ENCODE data around the gene GRIA1.

The GRIA1 gene

GRCh38 chr5:153610811-153611210 is 120.3 kb downstream of the GRIA1 start:
- DNase-seq (ENCODE audit: low read depth in 2 of 2) = no peak

GRCh38 chr5:153613144-153613543 is 122.7 kb downstream of the GRIA1 start:
- DNase-seq (ENCODE audit: low read depth in 2 of 2) = no peak

DNA sequence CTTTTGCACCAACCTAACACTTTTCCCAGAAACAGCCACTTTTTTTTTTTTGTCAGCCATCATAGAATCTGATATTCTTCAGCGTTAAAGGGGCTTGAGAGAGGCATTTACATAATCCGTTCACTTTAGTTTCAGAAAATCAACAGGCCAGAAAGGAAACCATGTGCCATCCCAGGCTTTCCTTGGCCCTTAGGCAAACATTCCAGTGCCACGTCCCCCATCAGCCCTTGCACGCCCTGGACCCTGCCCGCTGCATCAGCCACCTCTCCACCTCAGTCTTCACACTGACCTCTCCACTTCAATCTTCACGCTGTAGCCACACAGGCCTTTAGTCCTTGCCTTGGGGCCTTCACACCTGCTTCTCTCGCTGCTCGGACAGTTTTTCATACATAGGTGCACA is 123.2 kb downstream of the GRIA1 start:
- DNase-seq (ENCODE audit: low read depth in 2 of 2) = no peak

DNA sequence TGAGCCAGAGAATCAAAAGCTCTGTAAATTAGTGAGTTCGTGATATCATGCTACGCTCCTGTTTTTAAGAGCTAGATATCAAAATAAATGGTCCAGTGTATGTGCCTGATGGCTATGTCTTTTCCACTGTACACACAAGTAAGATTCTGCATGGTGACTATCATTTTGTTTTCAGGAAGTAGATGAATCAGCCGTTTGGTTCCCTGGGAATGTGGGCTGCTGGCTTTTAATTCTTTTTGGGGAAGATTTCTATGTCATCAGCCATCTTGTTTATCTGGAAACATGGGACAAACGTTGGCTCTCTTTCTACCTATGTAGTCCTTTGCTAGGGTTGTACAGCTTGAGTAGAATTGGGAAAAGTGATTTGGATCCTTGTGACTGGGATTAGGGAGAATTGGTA is 126.7 kb downstream of the GRIA1 start:
- DNase-seq (ENCODE audit: low read depth in 2 of 2) = no peak

- no peak for DNase-seq (ENCODE audit: low read depth in 2 of 2)
Observed at GRCh38 chr5:153618307-153618706, 127.8 kb downstream of the GRIA1 start.

DNA sequence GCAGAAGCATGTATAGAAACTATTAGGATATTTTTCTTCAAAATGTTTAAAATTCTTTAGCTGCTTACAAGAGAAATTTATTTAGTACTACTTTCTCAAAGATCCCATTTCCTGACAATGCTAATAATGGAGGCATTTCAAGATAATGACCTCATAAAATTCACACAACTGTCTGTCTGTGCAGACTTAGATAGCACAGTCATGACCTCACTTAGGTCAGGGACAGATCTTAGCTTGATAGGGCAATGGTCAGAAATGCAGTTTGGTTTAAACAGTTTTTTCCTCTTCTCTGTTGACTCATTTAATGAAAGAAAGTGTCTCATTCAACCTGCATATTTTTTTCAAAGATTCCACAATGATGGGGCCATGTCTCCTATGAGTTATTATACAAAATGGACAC is 128.4 kb downstream of the GRIA1 start:
- no peak for DNase-seq (ENCODE audit: low read depth in 2 of 2)

GRCh38 chr5:153619771-153620170 is 129.3 kb downstream of the GRIA1 start:
- no peak for DNase-seq (ENCODE audit: low read depth in 2 of 2)

DNA sequence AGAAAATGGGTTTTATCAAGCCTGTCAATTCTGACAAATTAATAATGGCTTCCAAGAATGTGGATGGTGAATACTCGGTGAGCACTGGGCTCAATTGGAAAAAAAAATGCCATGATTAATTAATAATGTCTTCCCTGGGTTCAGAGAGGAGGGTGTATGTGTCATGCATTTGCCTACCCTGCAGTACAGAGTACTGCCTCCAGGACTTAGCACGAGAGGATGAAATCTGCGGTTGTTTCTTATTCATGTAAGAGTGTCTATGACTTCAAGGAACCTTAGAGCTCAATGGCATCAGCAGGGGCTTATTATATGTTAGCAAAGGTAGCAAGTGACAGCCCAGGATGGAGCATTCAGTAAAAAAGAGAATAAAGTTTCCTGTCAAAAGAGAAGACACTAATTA is 132.7 kb downstream of the GRIA1 start:
- DNase-seq (ENCODE audit: low read depth in 2 of 2) = no peak

DNA sequence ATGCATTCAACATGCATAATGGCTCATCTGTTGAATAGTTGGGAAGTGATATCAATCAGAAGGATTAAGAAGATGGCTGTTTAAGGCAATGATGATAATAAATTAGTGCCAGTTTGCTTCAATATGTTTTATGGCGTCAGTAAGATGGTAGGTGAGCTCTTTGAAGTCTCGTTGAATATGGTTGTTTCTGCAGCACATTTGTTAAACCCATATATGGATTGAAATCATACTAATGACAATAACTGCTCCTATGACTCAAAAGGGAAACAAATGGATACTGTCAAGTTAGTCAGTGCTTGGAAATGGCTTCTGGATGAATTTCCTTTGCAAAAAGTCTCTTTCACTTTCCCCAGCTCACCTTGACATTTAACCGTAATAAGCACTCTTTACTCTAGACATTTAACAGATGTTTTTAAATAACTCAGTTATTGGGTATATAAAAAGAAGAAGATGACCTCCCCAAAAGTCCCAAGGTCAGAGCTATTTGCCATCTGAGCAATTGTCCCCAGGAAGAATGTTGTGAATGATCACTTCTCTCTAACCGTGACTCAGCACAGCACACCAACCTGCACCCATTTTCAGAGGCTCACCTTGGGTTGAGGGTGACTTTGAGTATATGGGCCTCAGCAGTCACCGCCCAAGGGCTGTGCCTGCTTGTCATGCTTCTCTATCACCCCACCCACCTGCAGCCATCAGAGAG is 133.4 kb downstream of the GRIA1 start:
- DNase-seq (ENCODE audit: low read depth in 2 of 2) = no peak

- no peak for DNase-seq (ENCODE audit: low read depth in 2 of 2)
Observed at GRCh38 chr5:153624451-153624765, 133.9 kb downstream of the GRIA1 start.

DNA sequence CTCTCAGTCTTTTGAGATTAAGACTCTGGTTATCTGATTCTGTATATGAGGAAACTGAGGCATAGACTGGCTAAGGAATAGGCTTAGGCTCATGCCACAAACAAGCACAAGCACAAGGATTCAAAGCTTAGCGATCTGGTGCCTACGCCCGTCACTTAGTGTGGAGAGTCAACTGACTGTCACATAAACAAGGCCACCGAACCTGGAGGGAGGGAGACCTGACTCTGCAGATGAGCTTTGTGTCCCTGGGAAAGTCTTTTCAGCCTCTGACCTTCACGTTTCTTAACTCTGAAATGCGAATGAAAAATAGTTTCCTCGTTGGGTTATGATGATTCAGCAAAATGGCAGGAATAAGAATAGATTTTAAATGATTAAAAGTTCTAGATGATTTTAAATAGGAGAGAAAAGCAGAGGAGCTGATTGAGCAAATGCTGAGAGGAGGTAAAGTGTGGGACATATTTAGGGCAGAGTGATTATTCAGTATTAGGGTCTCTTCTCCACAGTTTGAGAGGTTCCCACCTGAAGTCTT is 135.4 kb downstream of the GRIA1 start:
- DNase-seq (ENCODE audit: low read depth in 2 of 2) = no peak

DNA sequence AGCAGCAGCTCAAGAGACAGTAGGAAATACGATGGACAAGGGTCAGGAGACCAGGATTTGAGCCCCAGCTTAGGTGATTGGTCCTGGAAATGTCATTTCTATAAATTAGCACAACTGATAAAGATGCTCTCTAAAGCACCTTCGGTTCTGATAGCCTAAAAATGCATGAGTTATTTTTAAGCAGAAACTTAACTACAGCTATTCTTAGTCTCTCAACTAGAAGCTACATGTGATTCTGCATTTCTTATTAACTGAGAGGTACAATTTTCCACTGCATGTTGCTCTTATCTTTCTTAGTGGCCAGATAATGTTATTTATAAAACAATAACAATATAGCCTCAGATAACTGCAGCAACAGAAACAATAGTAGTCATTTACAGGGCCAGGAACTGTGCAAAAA is 136.4 kb downstream of the GRIA1 start:
- no peak for DNase-seq (ENCODE audit: low read depth in 2 of 2)

- no peak for DNase-seq (ENCODE audit: low read depth in 2 of 2)
Observed at GRCh38 chr5:153629027-153629895, 138.8 kb downstream of the GRIA1 start.

DNA sequence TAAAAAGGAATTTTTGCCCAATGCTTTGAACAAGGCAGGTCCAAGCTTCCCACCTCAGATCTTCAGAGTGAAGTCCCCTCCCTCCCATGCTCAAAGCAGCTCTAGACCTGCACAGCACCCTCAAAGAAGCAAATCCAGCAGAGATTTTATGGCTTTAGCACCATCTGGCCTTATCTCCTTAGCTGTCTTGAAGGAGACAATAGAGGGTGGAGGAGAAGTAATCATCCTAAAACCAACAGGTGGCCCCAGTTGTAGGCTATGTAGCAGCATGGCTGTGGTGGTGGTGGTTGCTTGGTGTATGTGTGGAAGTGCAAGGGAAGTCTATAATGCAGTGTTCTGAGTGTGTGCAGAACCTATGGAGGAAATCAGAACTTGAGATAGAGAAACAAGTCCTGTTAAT is 140.1 kb downstream of the GRIA1 start:
- no peak for DNase-seq (ENCODE audit: low read depth in 2 of 2)

DNA sequence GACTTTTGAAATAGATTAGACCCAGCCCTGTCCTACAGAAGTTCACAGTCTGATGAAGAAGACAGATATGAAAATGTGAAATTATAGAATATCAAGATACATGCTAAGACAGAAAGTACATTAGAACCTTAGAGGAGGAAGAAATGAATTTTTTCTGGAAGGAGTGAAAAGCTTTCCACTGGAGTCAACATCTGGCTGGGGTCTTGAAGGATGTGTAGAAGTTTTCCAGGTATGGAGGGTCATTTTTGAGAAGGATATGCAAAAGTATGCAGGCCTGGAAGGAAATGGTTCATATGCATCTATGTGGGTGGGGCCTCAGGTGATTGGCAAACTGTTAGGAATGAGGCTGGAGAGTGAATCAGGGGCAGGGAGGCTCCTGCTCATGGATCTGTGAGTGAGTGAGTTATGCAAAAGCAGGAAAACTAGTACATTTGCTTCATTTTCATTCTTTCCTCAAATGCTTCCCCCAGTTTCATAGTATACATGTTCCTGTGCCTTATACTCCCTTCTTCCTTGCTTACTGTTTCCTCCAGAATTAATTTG is 142.3 kb downstream of the GRIA1 start:
- DNase-seq (ENCODE audit: low read depth in 2 of 2) = no peak

DNA sequence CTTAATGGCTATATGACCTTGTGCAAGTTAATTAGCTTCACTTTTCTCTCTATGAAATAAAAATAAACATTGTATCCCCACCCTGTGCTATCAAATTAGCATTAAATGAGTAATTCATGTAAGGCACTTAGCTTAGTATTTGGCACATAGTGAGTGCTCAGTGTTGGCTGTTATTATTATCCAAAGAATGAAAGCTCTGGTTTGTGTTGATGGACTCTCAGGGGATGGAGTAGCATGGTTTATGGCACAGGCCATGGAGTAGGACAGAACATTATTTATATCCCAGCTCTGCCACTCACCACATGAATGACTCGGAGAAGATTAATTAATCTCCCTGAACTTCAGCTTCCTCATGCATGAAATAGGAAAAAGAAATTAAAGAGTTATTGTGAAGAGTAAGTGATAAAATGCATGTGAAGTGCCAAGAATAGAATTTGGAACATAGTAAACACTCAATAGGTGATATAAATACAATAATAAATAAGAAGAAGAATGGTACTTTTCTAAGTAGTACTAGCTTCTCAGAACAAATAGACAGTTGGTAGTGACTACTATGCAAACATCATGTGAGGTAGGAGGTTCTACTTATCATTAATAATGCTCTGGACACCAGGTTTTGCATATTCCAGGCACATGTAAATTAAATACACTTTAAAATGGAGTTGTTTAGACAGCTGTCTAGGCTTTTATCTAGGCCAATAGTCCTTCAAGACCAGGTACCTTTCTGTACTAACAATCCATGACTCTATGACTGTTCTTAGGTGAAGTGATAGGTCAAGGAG is 146.4 kb downstream of the GRIA1 start:
- no peak for DNase-seq (ENCODE audit: low read depth in 2 of 2)

- no peak for DNase-seq (ENCODE audit: low read depth in 2 of 2)
Observed at GRCh38 chr5:153640293-153640692, 149.8 kb downstream of the GRIA1 start.

DNA sequence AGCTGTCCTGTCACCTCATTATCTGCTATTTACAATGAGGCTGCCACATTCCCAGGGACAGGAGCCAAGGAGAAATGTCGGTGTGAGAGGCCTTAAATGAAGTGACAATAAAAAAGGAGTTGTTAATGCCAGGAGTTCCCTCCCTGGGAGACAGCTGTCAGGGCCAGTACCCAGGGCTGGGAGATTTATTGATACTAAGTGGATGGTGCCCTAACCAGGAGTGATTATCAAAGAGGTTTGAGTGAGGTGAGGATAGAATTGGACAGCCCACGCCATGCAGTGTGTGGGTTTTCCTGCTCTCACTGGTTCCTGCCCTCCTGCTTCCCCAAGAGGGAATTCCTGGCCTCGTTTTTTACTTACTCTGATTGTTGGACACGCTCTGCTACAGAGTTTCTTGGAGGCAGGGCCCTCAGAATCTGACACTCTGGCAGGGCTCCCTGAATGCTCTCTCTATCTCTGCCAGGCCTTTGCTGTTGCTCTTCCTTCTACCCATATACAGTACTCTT is 150.8 kb downstream of the GRIA1 start:
- DNase-seq (ENCODE audit: low read depth in 2 of 2) = no peak

- no peak for DNase-seq (ENCODE audit: low read depth in 2 of 2)
Observed at GRCh38 chr5:153654504-153655200, 164.2 kb downstream of the GRIA1 start.

DNA sequence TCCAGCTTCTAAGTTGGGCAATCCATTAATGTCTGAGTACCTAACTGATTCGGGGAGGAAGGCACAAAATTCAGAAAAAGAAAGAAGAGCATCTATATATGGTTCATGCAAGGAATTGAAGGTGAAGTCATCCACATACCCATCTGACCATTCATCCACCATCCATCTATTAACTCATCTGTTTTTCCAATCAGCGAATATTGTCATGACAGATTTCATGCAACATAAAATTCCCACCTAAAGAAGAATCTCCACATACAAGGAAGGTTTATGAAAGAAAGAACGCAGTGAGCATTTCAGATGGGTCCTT is 164.7 kb downstream of the GRIA1 start:
- no peak for DNase-seq (ENCODE audit: low read depth in 2 of 2)

- DNase-seq (ENCODE audit: low read depth in 2 of 2) = no peak
Observed at GRCh38 chr5:153658149-153658548, 167.7 kb downstream of the GRIA1 start.

DNA sequence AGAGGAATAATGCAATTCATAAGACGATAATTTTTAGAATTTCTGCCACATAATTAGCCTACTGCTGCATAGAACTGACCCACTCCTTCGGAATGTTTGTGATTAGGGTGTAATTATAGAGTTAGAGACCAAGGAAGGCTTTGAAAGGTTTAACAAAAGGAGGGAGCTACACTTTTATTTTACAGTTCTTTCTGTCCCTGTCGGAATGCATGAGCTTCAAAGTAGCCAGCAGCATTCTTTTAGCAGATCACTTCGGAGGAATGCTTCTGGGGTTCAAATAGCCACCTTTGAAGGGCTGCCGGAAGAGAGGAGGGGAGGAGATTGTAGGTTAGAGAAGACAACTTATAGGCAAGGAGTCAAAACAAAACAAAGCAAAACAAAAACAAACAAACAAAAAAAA is 168.1 kb downstream of the GRIA1 start:
- DNase-seq (ENCODE audit: low read depth in 2 of 2) = no peak

Measured in stimulated activated CD4-positive, alpha-beta T cell treated with anti-CD3 and anti-CD28 coated beads, Interleukin-4, amount 100 ng/mL, for 48 hours (primary cell).